ENCODE measurements around the gene SPATS2L. TPM values are rescaled to one million over a fixed set of nuclear protein-coding genes. Genes with fewer than 3 reads are reported as not detected.

The SPATS2L gene
- polyA plus RNA-seq, 3 donors: 129 to 143 (median 132) TPM

DNA sequence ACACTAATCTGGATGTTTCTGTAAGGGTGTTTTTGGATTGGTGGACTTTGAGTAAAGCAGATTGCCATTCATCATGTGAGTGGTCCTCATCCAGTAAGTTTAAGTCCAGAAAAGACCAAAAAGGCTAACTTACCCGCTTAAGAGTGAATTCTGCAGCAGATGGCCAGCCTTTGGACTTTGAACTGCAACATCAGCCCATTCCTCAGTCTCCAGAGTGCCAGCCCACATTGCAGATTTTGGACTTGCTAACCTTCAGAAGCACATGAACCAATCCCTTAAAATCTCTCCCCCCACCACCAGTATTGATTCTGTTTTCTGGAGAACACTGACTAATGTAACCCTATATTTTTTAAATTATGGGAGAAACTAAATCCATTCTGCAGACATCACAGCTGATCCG lies 30.0 kb upstream of the SPATS2L start:
- DNase-seq (ENCODE audit: extremely low read depth in 1 of 11, low read depth in 9 of 11, low spot score in 4 of 11): no peak

DNA sequence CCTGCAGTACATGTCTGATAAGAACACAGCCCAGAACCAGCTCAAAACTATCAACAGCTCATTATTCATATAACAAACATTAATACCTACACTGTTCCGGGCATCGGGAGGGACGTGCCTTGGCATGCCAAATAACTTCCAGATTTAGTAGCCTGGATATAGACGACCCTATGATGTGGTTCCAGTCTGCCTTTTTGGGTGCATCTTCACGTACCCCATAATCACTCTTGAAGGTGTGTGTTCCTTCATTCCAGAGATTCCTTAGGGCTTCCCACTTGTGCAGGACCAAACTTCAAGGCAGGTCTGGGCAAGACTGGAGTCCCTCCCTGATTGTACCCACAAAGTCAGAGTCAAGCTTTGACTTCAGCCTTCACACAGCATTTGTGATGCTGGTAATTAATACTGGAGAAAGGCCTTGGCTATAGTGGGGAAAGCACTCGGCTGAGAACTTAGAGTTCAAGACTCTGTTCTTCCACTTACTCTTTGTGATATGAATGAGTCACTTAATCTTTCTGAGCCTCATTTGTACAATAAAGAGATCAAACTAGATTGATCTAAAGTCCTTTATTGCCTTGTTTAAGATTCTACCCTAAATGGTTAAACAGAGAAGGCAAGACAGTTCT lies 27.7 kb upstream of the SPATS2L start:
- no peak for DNase-seq (ENCODE audit: extremely low read depth in 1 of 11, low read depth in 9 of 11, low spot score in 4 of 11)

DNA sequence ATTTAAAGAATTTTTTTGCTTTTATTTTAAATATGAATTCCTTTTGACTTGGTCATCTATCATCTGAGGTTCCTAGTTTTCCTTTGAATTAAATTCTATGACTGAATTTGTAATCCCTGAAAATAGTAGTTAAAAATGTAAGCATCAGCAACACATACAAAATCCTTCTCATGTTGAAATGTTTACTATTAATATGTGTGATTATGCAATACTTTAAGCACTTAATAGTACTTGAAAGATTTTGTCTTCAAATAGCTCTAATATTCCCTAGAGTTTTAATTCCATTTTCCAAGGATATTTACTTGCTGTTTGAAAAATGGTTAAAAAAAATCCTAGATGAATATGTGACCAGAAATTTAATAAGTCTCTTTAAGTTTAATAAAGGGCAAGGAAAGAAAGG lies 26.6 kb upstream of the SPATS2L start:
- DNase-seq (ENCODE audit: extremely low read depth in 1 of 11, low read depth in 9 of 11, low spot score in 4 of 11): no peak

DNA sequence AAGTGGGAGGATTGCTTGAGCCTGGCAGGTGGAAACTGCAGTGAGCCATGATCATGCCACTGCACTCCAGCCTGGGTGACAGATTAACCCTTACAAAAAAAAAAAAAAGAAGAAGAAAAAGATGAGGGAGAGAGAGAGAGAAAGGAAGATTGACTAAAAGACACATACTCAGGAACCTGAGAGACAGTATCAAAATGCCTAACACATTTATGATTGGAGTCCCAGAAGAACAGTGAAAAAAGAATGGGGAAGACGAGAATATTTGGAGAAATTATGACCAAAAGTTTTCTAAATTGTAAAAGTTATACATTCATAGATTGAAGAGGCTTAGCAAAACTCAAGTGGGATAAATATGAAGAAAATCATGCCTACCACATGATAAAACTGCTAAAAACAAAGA lies 19.9 kb upstream of the SPATS2L start:
- no peak for DNase-seq (ENCODE audit: extremely low read depth in 1 of 11, low read depth in 9 of 11, low spot score in 4 of 11)

DNA sequence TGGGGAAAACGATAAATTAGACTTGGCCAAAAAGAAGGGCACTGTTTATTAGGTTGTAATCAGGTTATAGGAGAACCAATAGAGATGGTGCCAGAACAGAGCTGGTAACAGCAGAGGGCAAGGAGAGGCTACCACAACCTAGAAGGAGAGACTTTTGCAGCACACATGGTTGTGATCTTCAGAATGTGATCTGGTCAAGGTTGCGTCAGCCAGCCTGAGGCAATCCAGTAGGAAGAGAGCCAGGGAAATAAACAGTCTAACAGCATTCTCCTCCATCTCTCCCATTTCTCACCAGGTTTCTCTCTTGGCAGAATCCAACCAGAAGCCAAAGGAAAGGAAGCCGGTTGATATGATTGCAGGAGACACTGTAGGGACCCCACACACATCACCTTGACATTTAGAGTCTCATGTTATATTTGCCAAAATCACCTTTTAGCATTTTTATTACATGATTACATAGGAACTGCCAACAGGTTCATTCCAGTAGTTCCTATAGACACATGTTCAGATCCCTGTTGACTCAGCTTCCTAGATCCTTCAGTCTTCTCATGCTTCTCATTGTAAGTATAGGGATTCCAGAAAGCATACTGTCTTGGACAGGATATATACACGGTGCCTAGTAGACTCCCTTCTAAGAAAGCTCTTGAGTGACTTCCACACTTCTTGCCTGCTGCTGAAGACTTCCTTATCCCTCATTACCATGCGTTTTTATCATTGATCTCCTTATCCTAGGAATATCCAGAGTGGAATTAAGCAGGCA lies 17.6 kb upstream of the SPATS2L start:
- DNase-seq (ENCODE audit: extremely low read depth in 1 of 11, low read depth in 9 of 11, low spot score in 4 of 11): no peak

DNA sequence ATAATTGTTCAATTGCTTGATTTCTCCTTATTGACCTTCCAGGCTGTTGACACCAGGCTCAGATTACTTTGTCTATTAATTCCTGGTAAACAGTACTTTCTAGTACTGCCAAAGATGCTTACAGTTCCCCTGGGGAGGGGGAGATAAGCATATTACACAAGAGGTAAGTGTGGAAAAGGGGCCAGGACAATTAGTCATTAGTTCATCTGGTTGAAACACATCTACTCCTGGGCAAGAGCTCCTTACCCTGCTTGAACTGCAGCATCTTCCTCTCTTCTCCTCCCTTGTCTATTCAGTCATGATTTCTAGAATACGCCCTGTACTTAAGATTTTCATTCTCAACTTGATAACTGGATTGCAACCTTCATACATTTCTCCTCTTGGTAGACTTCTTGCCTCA lies 10.4 kb upstream of the SPATS2L start:
- DNase-seq (ENCODE audit: extremely low read depth in 1 of 11, low read depth in 9 of 11, low spot score in 4 of 11): no peak

DNA sequence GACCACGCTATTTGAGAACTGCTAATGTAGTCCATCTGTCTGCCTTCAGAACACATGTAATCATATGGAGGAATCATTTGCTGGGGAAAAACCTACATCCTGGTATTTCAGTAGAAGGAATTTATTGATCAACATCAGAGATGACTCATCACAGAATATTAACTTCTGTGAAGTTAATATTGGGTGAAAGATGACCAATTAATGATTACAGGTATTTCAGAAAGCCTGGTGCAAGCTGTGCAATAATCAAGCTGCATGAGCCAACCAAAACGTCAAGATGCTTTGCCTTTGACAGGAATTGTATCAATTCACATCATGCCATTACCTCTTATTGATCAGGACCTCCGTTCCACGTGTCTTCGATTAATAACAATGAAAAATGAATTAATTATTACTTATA lies 9.4 kb upstream of the SPATS2L start:
- no peak for DNase-seq (ENCODE audit: extremely low read depth in 1 of 11, low read depth in 9 of 11, low spot score in 4 of 11)

DNA sequence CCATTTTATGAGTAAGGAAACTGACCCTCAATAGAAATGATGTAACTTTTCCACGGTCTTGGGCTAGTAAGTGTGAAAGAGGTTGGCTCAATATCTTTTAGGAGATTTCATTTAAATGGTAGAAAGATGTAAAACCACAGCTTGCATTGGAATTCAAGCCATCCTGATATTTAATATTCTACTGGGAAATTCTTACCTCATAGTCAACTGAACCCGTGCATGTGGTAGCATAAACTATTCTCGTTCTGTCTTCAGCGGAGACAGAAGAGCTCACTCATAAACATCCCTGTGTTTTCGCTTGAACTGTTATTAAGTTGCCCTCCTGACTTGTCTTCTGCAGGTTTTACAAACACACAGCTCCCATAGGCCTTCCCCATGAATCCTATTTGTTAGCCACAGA lies 8.5 kb upstream of the SPATS2L start:
- DNase-seq (ENCODE audit: extremely low read depth in 1 of 11, low read depth in 9 of 11, low spot score in 4 of 11): no peak

DNA sequence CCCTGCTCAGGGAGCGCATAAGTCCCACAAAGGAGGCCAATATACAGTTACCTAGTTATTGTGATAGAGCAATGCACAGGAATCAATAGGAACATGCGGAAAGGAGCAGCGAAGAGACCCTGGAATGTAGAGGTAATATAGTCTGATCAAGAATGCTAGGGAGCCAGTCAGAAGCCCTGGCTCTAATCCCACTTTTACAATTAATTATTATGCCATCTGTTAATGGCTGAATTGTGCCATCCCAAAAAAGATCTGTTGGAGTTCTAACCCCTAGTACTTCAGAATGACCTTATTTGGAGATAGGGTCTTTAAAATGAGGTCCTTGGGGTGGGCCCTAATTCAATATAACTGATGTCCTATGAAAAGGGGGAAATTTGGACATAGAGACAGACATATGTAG lies 7.7 kb upstream of the SPATS2L start:
- no peak for DNase-seq (ENCODE audit: extremely low read depth in 1 of 11, low read depth in 9 of 11, low spot score in 4 of 11)

DNA sequence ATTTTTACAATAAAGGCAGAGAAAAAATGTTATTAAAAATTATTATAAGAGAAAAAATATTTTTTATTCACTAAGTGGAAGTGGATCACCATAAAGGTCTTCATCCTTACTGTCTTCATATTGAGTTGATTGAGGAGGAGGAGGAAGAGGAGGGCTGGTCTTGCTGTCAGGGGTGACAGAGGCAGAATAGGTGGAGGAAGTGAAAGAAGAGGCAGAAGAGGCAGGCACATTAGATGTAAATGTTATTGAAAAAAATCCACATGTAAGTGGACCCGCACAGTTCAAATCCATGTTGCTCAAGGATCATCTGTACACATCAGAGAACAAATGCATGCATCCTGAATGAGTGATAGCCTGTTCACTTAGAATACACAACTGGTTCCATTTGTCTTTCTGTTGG lies 6.4 kb upstream of the SPATS2L start:
- DNase-seq (ENCODE audit: extremely low read depth in 1 of 11, low read depth in 9 of 11, low spot score in 4 of 11): no peak

DNA sequence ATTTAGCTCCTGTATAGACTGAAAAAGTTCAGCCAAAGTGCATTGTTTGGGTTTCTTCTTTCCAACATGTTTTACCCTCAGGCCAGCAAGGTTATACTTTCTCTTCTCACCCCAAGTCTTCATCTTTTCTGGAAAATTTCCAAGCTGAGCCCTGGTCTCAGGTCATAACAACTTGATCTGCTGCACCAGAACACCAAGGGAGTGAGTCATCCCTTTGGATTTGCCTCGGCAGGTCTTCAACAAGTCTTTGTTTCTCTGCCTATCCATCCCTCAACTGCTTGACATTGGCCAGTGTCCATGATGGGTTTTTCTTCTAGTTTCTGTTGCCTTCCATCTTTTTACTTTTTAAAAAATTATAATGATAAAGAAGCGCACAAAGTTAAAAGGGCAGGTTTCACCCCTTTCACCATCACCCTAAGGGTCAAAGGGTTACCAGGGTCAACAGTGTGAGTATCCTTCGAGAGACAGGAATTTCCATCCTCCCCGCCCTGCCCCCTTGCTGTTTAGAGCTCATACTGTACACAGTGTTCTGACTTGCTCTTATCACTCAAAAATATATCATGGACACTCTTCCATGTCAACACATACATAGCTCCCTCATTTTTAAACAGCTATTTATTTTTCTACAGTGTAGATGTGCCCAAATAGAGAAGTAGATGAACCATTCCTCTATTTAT lies 5.7 kb upstream of the SPATS2L start:
- DNase-seq (ENCODE audit: extremely low read depth in 1 of 11, low read depth in 9 of 11, low spot score in 4 of 11): no peak

DNA sequence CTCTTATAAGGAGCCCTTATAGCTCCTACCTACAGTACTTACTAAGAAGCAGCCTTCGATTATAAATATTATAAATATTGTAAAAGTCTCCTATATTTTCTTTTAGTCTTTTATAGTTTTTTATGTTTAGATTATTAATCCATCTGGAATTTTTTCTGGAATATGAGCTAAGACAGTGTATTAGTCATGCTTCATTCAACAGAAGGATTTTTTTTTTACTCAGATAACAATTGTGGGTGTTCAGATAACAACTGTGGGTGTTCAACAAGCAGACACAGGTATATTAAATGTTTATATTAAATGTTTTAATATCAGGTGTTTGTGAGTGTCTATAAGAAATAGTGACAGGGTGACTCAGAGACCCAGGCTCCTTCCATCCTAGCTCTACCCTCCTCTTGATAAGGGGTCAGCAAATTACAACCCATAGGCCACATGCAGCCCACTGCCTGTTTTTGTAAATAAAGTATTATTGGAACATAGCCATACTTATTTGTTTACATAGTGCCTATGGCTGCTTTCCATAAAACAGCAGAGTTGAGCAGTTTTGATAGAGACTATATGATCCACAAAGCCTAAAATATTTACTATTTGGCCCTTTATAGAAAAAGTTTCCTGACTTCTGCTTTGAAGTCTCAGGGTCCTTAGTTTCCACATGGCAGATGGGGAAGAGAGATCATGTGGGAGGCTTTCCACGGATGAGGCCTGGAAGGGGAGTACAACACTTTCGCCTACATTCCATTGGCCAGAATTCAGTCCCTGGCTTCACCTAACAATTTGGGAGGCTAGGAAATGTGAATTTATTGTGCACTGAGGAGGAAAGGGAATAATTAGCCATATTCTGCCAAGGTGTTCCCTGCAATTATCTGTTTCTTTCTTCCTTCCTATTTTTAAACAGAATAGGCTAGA lies 4.3 kb upstream of the SPATS2L start:
- no peak for DNase-seq (ENCODE audit: extremely low read depth in 1 of 11, low read depth in 9 of 11, low spot score in 4 of 11)

DNA sequence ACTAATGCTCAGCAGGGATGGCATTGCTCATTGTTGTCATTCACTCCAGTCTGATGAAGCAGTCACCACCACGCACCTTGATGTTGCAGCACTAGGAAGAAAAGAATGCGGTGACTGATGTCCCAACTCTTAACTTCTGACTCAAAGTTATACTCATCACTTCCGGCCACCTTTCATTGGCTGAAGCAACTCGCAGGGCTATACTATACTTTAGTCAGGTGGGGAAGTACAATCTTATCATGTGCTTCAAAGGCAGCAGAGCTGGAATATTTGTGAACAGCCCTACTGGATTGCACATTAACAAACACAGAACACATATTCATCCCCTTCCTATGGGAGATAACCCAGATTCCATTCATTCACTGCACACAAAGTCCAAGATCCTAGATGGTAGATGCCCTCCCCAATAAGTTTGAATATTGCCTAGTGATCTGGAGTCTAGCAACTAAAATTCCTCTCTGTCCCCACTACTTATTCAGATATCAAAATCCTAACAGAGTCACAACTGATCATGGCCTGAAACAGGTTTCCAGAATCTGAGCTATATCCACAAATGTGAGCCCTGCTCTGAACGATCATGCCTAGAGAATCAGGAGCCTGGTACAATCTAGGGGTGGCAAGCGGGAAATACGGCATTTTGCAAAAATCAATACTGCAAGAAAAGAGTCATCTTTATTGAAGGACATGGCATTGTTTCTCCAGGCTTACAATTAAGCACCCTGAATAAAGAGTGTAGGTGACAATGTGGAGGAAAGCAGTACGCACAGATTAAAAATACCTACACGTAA lies 3.4 kb upstream of the SPATS2L start:
- DNase-seq (ENCODE audit: extremely low read depth in 1 of 11, low read depth in 9 of 11, low spot score in 4 of 11): no peak

DNA sequence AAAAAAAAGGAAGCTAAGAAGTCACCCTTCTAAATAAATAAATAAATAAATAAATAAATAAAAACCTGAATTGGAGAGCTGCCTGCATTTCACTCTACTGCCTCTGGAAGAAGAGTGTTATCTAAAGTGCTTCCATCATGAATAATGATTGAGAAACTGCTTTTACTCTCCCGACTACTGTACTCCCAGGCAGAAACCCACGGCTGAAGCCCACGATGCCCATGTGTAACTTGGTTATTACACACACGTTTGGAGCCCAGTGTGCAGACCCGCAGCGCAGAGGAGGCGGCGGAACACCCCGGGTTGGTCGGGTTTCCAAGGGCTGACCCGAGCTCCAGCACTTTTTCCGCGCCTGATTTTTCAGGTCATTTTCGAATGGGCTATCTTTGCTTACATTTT lies 697 bp upstream of the SPATS2L start:
- DNase-seq (ENCODE audit: extremely low read depth in 1 of 11, low read depth in 9 of 11, low spot score in 4 of 11): peak in 5 of 11 donors; percentile 16 to 45 (median 28)

DNA sequence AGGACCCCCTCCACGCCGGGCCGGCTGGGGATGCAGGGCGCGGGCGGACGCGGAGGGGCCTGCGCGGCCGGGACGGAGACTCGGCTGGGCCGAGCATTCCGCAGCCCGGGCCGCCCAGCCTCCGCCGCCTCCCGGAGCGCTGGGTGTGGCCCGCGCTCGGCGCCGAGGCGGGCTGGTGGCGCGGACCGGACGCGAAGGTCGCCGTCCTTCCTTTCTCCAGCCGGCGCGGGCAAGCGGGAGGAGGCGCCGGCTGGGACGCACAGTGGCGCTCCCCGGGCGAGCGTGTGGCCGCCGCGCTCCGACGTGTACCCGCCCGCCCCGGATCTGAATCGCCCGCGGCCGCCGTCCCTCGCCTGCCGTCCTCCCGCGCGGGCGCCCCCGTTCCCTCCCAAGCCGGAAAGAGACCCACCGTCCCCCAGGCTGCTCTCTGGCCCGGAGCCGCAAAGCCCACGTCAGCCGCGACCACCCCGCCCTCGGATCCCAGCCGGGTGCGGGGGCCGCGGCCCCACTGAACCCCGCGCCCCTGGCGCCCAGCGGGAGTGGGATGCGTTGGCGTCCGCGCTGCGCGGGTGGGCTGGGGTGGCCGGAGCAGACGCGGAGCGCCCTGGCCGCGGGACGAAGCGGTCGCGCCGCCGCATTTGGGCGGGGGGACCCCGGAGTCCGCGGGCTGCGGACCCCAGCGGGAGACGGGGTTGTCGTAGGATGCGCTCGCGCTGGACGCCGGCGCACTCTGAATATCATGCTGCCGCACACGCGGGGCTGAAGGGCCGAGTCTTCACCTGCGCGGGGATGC lies 634 bp downstream of the SPATS2L start:
- peak in 5 of 11 donors; percentile 22 to 33 (median 31) for DNase-seq (ENCODE audit: extremely low read depth in 1 of 11, low read depth in 9 of 11, low spot score in 4 of 11)

DNA sequence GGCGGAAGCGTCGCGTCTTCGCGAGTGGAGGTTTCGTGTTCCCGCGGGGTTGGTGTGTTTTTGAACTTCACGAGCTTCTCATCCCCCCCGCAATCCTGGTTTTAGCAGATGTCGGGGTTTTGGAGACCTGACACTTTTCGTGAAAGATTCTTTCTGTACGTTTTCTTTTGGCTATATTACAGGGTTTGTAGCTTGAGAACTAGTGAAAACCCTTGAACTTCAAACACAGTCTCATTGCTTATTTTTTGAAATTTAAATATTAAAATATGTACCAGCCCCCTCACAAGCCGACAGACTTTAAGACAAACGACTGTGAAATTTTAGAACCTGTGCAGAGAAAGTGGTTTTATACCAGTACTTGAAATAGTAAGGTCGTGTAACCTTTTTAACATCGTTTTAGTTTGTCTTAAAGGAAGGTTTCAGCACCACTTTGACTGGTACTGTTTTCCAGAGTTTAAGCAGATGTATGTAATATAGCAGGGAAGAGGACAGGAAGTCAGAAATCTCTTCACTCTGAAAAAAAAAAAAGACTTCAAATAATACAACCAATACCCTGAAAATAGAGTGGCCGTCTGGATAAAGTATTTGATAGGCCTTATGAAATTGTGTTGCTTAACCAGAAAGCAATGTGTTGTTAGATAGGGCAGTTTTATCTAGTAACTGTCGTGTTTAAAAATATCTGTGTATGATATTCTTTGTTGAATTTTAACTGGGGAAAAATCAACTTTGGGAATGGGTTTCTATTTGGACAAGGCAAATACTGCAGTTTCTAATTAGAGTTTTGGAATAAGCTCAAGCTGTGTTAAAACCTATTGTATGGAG lies 1.4 kb downstream of the SPATS2L start:
- peak in 2 of 11 donors; percentile 13 to 25 for DNase-seq (ENCODE audit: extremely low read depth in 1 of 11, low read depth in 9 of 11, low spot score in 4 of 11)

Measured in renal cortex interstitium (tissue), 11 donors.